ENCODE results near the gene PDS5B.
"Not testable (repeated sequence)": the region's sequence is repeated elsewhere in the genome, so short reads cannot be mapped to it uniquely, and the experiment has no call there.

PDS5B gene

GRCh38 chr13:32660227-32660626 lies 74.0 kb downstream of the PDS5B start:
- no peak for DNase-seq

- no peak for DNase-seq
These were observed 75.4 kb downstream of the PDS5B start for GRCh38 chr13:32661685-32662084.

GRCh38 chr13:32663660-32664059 lies 77.4 kb downstream of the PDS5B start:
- no peak for DNase-seq

- DNase-seq: no peak
These were observed 80.8 kb downstream of the PDS5B start for GRCh38 chr13:32666990-32667571.

- DNase-seq: peak in 1 of 2 donors; percentile 10
These were observed 82.9 kb downstream of the PDS5B start for GRCh38 chr13:32669030-32669646.

- DNase-seq: no peak
These were observed 88.3 kb downstream of the PDS5B start for GRCh38 chr13:32674503-32674902.

- no peak for DNase-seq
These were observed 90.0 kb downstream of the PDS5B start for GRCh38 chr13:32676242-32676641.

- DNase-seq: no peak
These were observed 95.9 kb downstream of the PDS5B start for GRCh38 chr13:32682130-32682529.

GRCh38 chr13:32682740-32683139 lies 96.5 kb downstream of the PDS5B start:
- DNase-seq: no peak

GRCh38 chr13:32687275-32687674 lies 101.0 kb downstream of the PDS5B start:
- no peak for DNase-seq

- no peak for DNase-seq
These were observed 109.5 kb downstream of the PDS5B start for GRCh38 chr13:32695602-32696250.

GRCh38 chr13:32707471-32707870 lies 121.2 kb downstream of the PDS5B start:
- DNase-seq: no peak

- DNase-seq: no peak
These were observed 127.1 kb downstream of the PDS5B start for GRCh38 chr13:32713397-32713796.

GRCh38 chr13:32716201-32716600 lies 129.9 kb downstream of the PDS5B start:
- DNase-seq: not testable (repeated sequence)

GRCh38 chr13:32720026-32720425 lies 133.8 kb downstream of the PDS5B start:
- DNase-seq: no peak

- not testable (repeated sequence) for DNase-seq
These were observed 135.1 kb downstream of the PDS5B start for GRCh38 chr13:32721131-32722034.

- DNase-seq: no peak
These were observed 136.1 kb downstream of the PDS5B start for GRCh38 chr13:32722340-32722739.

GRCh38 chr13:32723987-32724386 lies 137.7 kb downstream of the PDS5B start:
- no peak for DNase-seq

- no peak for DNase-seq
These were observed 140.3 kb downstream of the PDS5B start for GRCh38 chr13:32726374-32727037.

GRCh38 chr13:32728327-32728726 lies 142.1 kb downstream of the PDS5B start:
- DNase-seq: no peak

GRCh38 chr13:32729097-32729496 lies 142.8 kb downstream of the PDS5B start:
- DNase-seq: not testable (repeated sequence)

GRCh38 chr13:32731074-32731473 lies 144.8 kb downstream of the PDS5B start:
- DNase-seq: no peak

GRCh38 chr13:32731576-32731975 lies 145.3 kb downstream of the PDS5B start:
- peak in 1 of 2 donors; percentile 3 for DNase-seq
